ENCODE results near the gene CBX2. TPM values are rescaled to one million over a fixed set of nuclear protein-coding genes. Genes with fewer than 3 reads are reported as not detected.

Gene CBX2
- total RNA-seq, 1 experiment from 2014 or later: 79.4 TPM

- peaks cover 2 to 6% of the 10 kb centered on the region in 2 experiments for H3K4me1 Mint-ChIP-seq
- H2BK5ac ChIP-seq (ENCODE audit: insufficient read length, low read length): no peak overlapping the region
- no peak overlapping the region for H3K4me2 ChIP-seq (ENCODE audit: insufficient read depth, insufficient read length, low read length)
- H3K36me3 Mint-ChIP-seq (ENCODE audit: insufficient read depth in 1 of 3, low read depth in 3 of 3): peaks cover 0 to 5% (median 3%) of the 10 kb centered on the region in 3 experiments; a peak in 4 of 7 replicates
- H3T11ph ChIP-seq (ENCODE audit: low read length): no peak overlapping the region
- no peak for TF ChIP-seq CTCF (conservative IDR thresholded peaks at IDR 0.05)
- no peak overlapping the region for H3K18ac ChIP-seq (ENCODE audit: insufficient read length, low read depth, low read length)
- H4K5ac ChIP-seq (ENCODE audit: insufficient read length, low read depth, low read length): no peak overlapping the region
- no peaks in the 10 kb centered on the region for H3K79me2 ChIP-seq (ENCODE audit: insufficient read depth, low read length)
- no peak overlapping the region for H3K23ac ChIP-seq (ENCODE audit: insufficient read length, low read depth, low read length)
- no peak overlapping the region for H3K4ac ChIP-seq (ENCODE audit: low read depth, low read length)
- no CpG with 5 or more reads among the region's 6 CpGs for WGBS (ENCODE audit: extremely low coverage, insufficient read length, low lambda C conversion rate)
- H4K91ac ChIP-seq (ENCODE audit: insufficient read length, low read depth, low read length): no peak overlapping the region
- DNase-seq: no peak
- no peak overlapping the region for H3K14ac ChIP-seq (ENCODE audit: insufficient read depth, low read length)
- no peak overlapping the region for H3K9ac ChIP-seq (ENCODE audit: extremely low read depth, insufficient read length, low read length)
- no peak overlapping the region for H3K27ac Mint-ChIP-seq
- H2BK20ac ChIP-seq (ENCODE audit: low read depth, low read length, poor library complexity, severe bottlenecking): no peak overlapping the region
- H2BK12ac ChIP-seq (ENCODE audit: insufficient read length, low read depth, low read length): no peak overlapping the region
- H3K23me2 ChIP-seq (ENCODE audit: insufficient read length, low read depth, low read length, poor library complexity, severe bottlenecking): no peaks in the 10 kb centered on the region
- no peak overlapping the region for H4K8ac ChIP-seq (replicated peaks; ENCODE audit: insufficient read length, low read depth, low read length)
- H3K27ac ChIP-seq (ENCODE audit: insufficient read length, low read depth, low read length): no peak overlapping the region
- no peak overlapping the region for H3K4me3 Mint-ChIP-seq
- peaks cover 100% of the 10 kb centered on the region for H3K27me3 Mint-ChIP-seq (ENCODE audit: low read depth)
- peaks cover 7 to 13% of the 10 kb centered on the region in 2 experiments; a peak in 4 of 5 replicates for H3K9me3 Mint-ChIP-seq
- H3K79me1 ChIP-seq (ENCODE audit: insufficient read depth, low read depth, low read length, poor library complexity, severe bottlenecking): no peaks in the 10 kb centered on the region
- no peak overlapping the region for H2BK120ac ChIP-seq (ENCODE audit: low read depth, low read length, poor library complexity, severe bottlenecking)
- H3K9me3 ChIP-seq (ENCODE audit: control insufficient read depth, low read depth, low read length): no peaks in the 10 kb centered on the region
- peaks cover 25% of the 10 kb centered on the region; the same call in 1 of the 2 replicates for H3K27me3 ChIP-seq (ENCODE audit: insufficient read depth, low read length)
- H2AFZ ChIP-seq (ENCODE audit: low read length): no peak overlapping the region
- H3K4me1 ChIP-seq (ENCODE audit: insufficient read depth, low read length): no peaks in the 10 kb centered on the region
- no peak overlapping the region for H2AK5ac ChIP-seq (ENCODE audit: insufficient read length, low read length)
- H4K20me1 ChIP-seq (ENCODE audit: control insufficient read depth, insufficient read depth, insufficient read length): no peaks in the 10 kb centered on the region
- no peak overlapping the region for H2BK15ac ChIP-seq (ENCODE audit: low read depth, low read length)
- H3K56ac ChIP-seq (ENCODE audit: insufficient read length, low read depth, low read length): no peak overlapping the region
These were observed 47.1 kb downstream of the CBX2 start for GRCh38 chr17:79824893-79825579.
